HCT116 (cell line): ENCODE data around the gene PRDX1. TPM values are rescaled to one million over a fixed set of nuclear protein-coding genes. Genes with fewer than 3 reads are reported as not detected.

Experiments used
- ATAC-seq: fragments of 200-7000 bp; cut with Tn5 transposase; 2 replicates; pipeline ENCODE4 v1.9.1; 2020; ENCODE audit warnings: mild to moderate bottlenecking, moderate library complexity
- BruUV-seq: library from RNA; stranded (reverse); fragments of 400-500 nt; replicated peaks from 2 replicates; lab custom pipeline; 2021; lab: Mats Ljungman, UMichigan
- CTCF ChIA-PET: fragments of 300-600 bp; sonication (Branson Sonifier 250); formaldehyde crosslinking; loops from one replicate; lab custom pipeline; 2021; ENCODE audit warnings: antibody characterized with exemption; lab: Charles Lee
- POLR2A ChIA-PET: fragments of 300-600, 350-600 bp; sonication (Branson Sonifier 250); formaldehyde crosslinking; loops from one replicate; lab custom pipeline; 2021; ENCODE audit warnings: antibody characterized with exemption; lab: Charles Lee
- RAD21 ChIA-PET, 2 experiments: fragments of 300-600 bp; sonication (Branson Sonifier 250); formaldehyde crosslinking; loops; one replicate each; lab custom pipeline; 2023; ENCODE audit warnings: low total read pairs in 2 of 2; ENCODE audit not compliant: uncharacterized antibody in 2 of 2, unreplicated experiment in 2 of 2, low non-redundant PET in 1 of 2; lab: Charles Lee
- DNase-seq: peaks from one replicate; pipeline ENCODE4 v3.0.0-alpha.2; 2010; ENCODE audit warnings: low read depth, low spot score
- H2AFZ ChIP-seq: fragments of 200-600 bp; shearing (Covaris generic), sonication (generic); 2 replicates; pipeline ENCODE4 v1.6.1; 2017; ENCODE audit warnings: low read depth, mixed run types, mixed read lengths, antibody characterized with exemption, low read length; ENCODE audit not compliant: poor library complexity, severe bottlenecking
- H3K27ac ChIP-seq: 2 replicates; pipeline ENCODE4 v1.5.1; 2012; ENCODE audit warnings: low read depth, low read length
- H3K27me3 ChIP-seq: fragments of 200-600 bp; sonication (generic); 2 replicates; pipeline ENCODE4 v1.6.1; 2016; ENCODE audit warnings: mixed run types, low read length, mixed read lengths; ENCODE audit not compliant: insufficient read depth
- H3K36me3 ChIP-seq, 2 experiments: fragments of 200-500 bp in 1 of 2; fragments of 200-600 bp in 1 of 2; sonication (Bioruptor generic) in 1 of 2; sonication (generic) in 1 of 2; 2 replicates each; pipeline versions ENCODE4 v1.5.1 to v1.6.1; 2014 to 2016; ENCODE audit warnings: low read length in 2 of 2, inconsistent platforms in 1 of 2, mixed read lengths in 1 of 2, mixed run types in 1 of 2; ENCODE audit not compliant: insufficient read depth in 2 of 2, control insufficient read depth in 1 of 2
- H3K4me1 ChIP-seq, 2 experiments: fragments of 200-600 bp in 1 of 2; sonication (generic) in 1 of 2; 2 replicates each; pipeline versions ENCODE4 v1.5.1 to v1.6.1; 2012 to 2017; ENCODE audit warnings: low read length in 2 of 2, inconsistent platforms in 1 of 2, mild to moderate bottlenecking in 1 of 2, mixed read lengths in 1 of 2, mixed run types in 1 of 2, moderate library complexity in 1 of 2; ENCODE audit not compliant: insufficient read depth in 2 of 2, control insufficient read depth in 1 of 2
- H3K4me2 ChIP-seq: fragments of 200-600 bp; sonication (generic); 2 replicates; pipeline ENCODE4 v1.6.1; 2017; ENCODE audit warnings: mixed run types, low read length, mixed read lengths
- H3K4me3 ChIP-seq, 2 experiments: fragments of 200-600 bp in 1 of 2; sonication (generic) in 1 of 2; replicated peaks in 1 of 2; 2 replicates each; pipeline ENCODE4 v1.5.1; 2011 to 2016; ENCODE audit warnings: low read length in 2 of 2, control low read depth in 1 of 2, low read depth in 1 of 2, mild to moderate bottlenecking in 1 of 2, mixed read lengths in 1 of 2, mixed run types in 1 of 2
- H3K79me2 ChIP-seq: fragments of 200-600 bp; sonication (generic); 2 replicates; pipeline ENCODE4 v1.6.1; 2017; ENCODE audit warnings: mild to moderate bottlenecking, mixed run types, low read length, moderate library complexity, mixed read lengths; ENCODE audit not compliant: insufficient read depth
- H3K9ac ChIP-seq: fragments of 200-600 bp; sonication (generic); 2 replicates; pipeline ENCODE4 v1.6.1; 2016; ENCODE audit warnings: low read length, mixed read lengths
- H3K9me2 ChIP-seq: fragments of 200-600 bp; sonication (generic), shearing (Covaris generic); 2 replicates; pipeline ENCODE4 v1.6.1; 2017; ENCODE audit warnings: mixed run types, mild to moderate bottlenecking, moderate library complexity; ENCODE audit not compliant: insufficient read depth
- H3K9me3 ChIP-seq, 2 experiments: fragments of 200-500 bp in 1 of 2; fragments of 200-600 bp in 1 of 2; sonication (Bioruptor generic) in 1 of 2; sonication (generic) in 1 of 2; 2 replicates each; pipeline ENCODE4 v1.6.1; 2014 to 2017; ENCODE audit warnings: low read length in 2 of 2, mixed read lengths in 2 of 2, inconsistent platforms in 1 of 2, low read depth in 1 of 2, mild to moderate bottlenecking in 1 of 2, mixed run types in 1 of 2, moderate library complexity in 1 of 2; ENCODE audit not compliant: control insufficient read depth in 1 of 2, insufficient read depth in 1 of 2
- H4K20me1 ChIP-seq: fragments of 200-600 bp; sonication (generic), shearing (Covaris generic); 2 replicates; pipeline ENCODE4 v1.6.1; 2017; ENCODE audit warnings: mixed run types, mild to moderate bottlenecking, moderate library complexity; ENCODE audit not compliant: insufficient read depth
- ATF3 ChIP-seq: IDR thresholded peaks from 2 replicates; pipeline ENCODE4 v1.6.1; 2012
- CEBPB ChIP-seq: IDR thresholded peaks from 2 replicates; pipeline ENCODE4 v1.6.1; 2012; ENCODE audit warnings: low read depth
- CTCF ChIP-seq, 3 experiments: fragments of 200-600 bp in 1 of 3; sonication (generic) in 1 of 3; IDR thresholded peaks in 2 of 3; conservative IDR thresholded peaks in 1 of 3; 2 replicates each; pipeline ENCODE4 v1.5.1; 2012 to 2017; ENCODE audit warnings: low read depth in 2 of 3, low read length in 2 of 3, antibody characterized with exemption in 1 of 3, borderline replicate concordance in 1 of 3, control low read depth in 1 of 3, mild to moderate bottlenecking in 1 of 3, mixed read lengths in 1 of 3, mixed run types in 1 of 3, moderate library complexity in 1 of 3; ENCODE audit not compliant: insufficient read depth in 1 of 3
- EGR1 ChIP-seq: IDR thresholded peaks from 2 replicates; pipeline ENCODE4 v1.6.1; 2012; ENCODE audit warnings: low read depth
- ELF1 ChIP-seq: IDR thresholded peaks from 2 replicates; pipeline ENCODE4 v1.6.1; 2012; ENCODE audit warnings: low read depth, borderline replicate concordance
- EZH2phosphoT487 ChIP-seq: fragments of 200-600 bp; IDR thresholded peaks from 2 replicates; pipeline ENCODE4 v1.6.1; 2018; ENCODE audit warnings: antibody characterized with exemption, borderline replicate concordance
- FOSL1 ChIP-seq: IDR thresholded peaks from 2 replicates; pipeline ENCODE4 v1.6.1; 2012; ENCODE audit warnings: low read depth
- JUND ChIP-seq: IDR thresholded peaks from 2 replicates; pipeline ENCODE4 v1.6.1; 2012
- MAX ChIP-seq: IDR thresholded peaks from 2 replicates; pipeline ENCODE4 v1.6.1; 2012
- POLR2A ChIP-seq: IDR thresholded peaks from 2 replicates; pipeline ENCODE4 v1.7.0; 2011; ENCODE audit warnings: borderline replicate concordance; ENCODE audit not compliant: insufficient read depth, insufficient read length; ENCODE audit errors: extremely low read depth
- POLR2AphosphoS5 ChIP-seq: IDR thresholded peaks from 2 replicates; pipeline ENCODE4 v1.6.1; 2011; ENCODE audit warnings: mild to moderate bottlenecking, low read depth, low read length, moderate library complexity
- RAD21 ChIP-seq: IDR thresholded peaks from 2 replicates; pipeline ENCODE4 v1.6.1; 2012; ENCODE audit warnings: low read depth, mild to moderate bottlenecking
- REST ChIP-seq: IDR thresholded peaks from 2 replicates; pipeline ENCODE4 v1.6.1; 2012; ENCODE audit warnings: low read depth
- SIN3A ChIP-seq: IDR thresholded peaks from 2 replicates; pipeline ENCODE4 v1.6.1; 2012; ENCODE audit warnings: low read depth
- SP1 ChIP-seq: IDR thresholded peaks from 2 replicates; pipeline ENCODE4 v1.6.1; 2012; ENCODE audit warnings: low read depth
- SRF ChIP-seq: IDR thresholded peaks from 2 replicates; pipeline ENCODE4 v1.6.1; 2012; ENCODE audit warnings: low read depth
- TCF7L2 ChIP-seq: IDR thresholded peaks from 2 replicates; pipeline ENCODE4 v1.7.0; 2011; ENCODE audit warnings: borderline replicate concordance, inconsistent platforms; ENCODE audit not compliant: insufficient read depth, insufficient read length; ENCODE audit errors: extremely low read depth
- YY1 ChIP-seq: IDR thresholded peaks from 2 replicates; pipeline ENCODE4 v1.6.1; 2011; ENCODE audit warnings: low read length, low read depth, moderate library complexity, mild to moderate bottlenecking; ENCODE audit not compliant: insufficient replicate concordance; ENCODE audit errors: extremely low read depth
- ZBTB33 ChIP-seq: IDR thresholded peaks from 2 replicates; pipeline ENCODE4 v1.6.1; 2011; ENCODE audit warnings: mild to moderate bottlenecking, low read length, moderate library complexity; ENCODE audit not compliant: insufficient replicate concordance; ENCODE audit errors: extremely low read depth
- ZFX ChIP-seq: fragments of 450-650 bp; IDR thresholded peaks from 2 replicates; pipeline ENCODE4 v1.6.1; 2017
- intact Hi-C: fragments of 100-400 bp; cut with micrococcal nuclease; formaldehyde crosslinking; loops from 2 replicates; pipeline ENCODE4 v1.10.0; 2022
- total RNA-seq: library from RNA; stranded (reverse); gene quantifications from one replicate; pipeline ENCODE4 v1.2.1, GENCODE V29; 2021; ENCODE audit not compliant: unreplicated experiment

The PRDX1 gene
- total RNA-seq, 1 experiment from 2014 or later, result 1,171 TPM

GRCh38 chr1:45478121-45478814, 43.4 kb downstream of the PRDX1 start:
- no peaks in the 10 kb centered on the region for H3K4me1 ChIP-seq
- RAD21 ChIA-PET, result no interaction called here
- no peaks in the 10 kb centered on the region for H3K9me2 ChIP-seq
- no peak for ATAC-seq
- no TSS peak for BruUV-seq
- POLR2A ChIA-PET, result no interaction called here
- H3K36me3 ChIP-seq, result no peaks in the 10 kb centered on the region
- DNase-seq, result no peak
- CTCF ChIA-PET, result no interaction called here
- no peak overlapping the region for H2AFZ ChIP-seq
- TF ChIP-seq SP1 (no peak), SIN3A (no peak), EGR1 (no peak), ATF3 (no peak), ZBTB33 (no peak), FOSL1 (no peak), YY1 (no peak), JUND (no peak), SRF (no peak), CEBPB (no peak), EZH2phosphoT487 (no peak), POLR2AphosphoS5 (no peak), ELF1 (no peak), RAD21 (no peak), CTCF (IDR thresholded peaks at IDR 0.05 in 2 of 3, conservative IDR thresholded peaks at IDR 0.05 in 1 of 3; ENCODE audit: borderline replicate concordance in 1 of 3, insufficient read depth in 1 of 3, low read depth in 2 of 3, low read length in 2 of 3) (no peak), REST (no peak), ZFX (no peak), MAX (no peak), TCF7L2 (no peak), POLR2A (no peak)
- H3K27me3 ChIP-seq, result no peaks in the 10 kb centered on the region
- no peak overlapping the region for H3K27ac ChIP-seq
- no peaks in the 10 kb centered on the region for H3K79me2 ChIP-seq
- no peak overlapping the region for H3K4me2 ChIP-seq
- no peak overlapping the region for H3K9ac ChIP-seq
- no peaks in the 10 kb centered on the region for H4K20me1 ChIP-seq
- H3K9me3 ChIP-seq, result no peaks in the 10 kb centered on the region
- H3K4me3 ChIP-seq, result no peak overlapping the region
- intact Hi-C loops, result no loop called here
